HG02571 (cell line): ENCODE measurements around the gene BSND.

Source experiments
- ATAC-seq: cut with Tn5 transposase; IDR thresholded peaks from one replicate; pipeline ENCODE4 v1.9.1; 2021; ENCODE audit warnings: mild to moderate bottlenecking, moderate library complexity; ENCODE audit not compliant: unreplicated experiment

BSND gene

DNA sequence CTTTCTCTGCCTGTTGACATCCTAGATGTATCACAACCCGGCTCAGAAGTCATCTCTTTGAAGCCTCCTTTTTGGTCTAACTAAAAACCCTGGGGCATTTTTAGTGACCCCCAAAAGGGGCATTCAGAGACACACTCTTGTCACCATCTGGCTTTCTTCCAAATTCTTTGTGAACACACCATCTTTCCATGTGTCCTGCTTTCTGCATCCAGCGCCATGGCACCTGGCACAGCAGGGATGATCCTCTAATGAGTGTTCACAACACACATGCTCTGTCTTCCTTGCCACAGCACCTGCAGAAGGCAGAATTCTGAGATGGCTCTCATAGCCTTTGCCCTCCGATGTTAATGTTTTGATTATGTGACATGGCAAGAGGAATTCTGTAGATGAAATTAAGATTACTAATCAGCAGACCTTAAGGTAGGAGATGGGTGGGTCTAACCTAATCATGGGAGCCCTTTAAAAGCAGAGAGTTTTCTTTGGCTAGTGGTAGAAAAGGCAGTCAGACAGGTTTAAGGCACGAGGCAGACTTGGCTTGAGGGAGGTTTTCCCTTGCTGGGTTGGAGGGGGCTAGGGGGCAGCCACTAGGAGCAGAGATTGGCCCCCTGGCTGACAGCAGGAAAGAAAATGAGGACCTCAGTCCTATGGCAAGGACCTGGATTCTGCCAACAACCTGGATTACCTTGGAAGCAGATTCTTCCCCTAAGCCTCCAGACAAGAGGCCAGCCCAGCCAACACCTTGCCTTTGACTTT lies 23.2 kb upstream of the BSND start:
- no peak for ATAC-seq

- no peak for ATAC-seq
These were observed 22.0 kb upstream of the BSND start for GRCh38 chr1:54976747-54977146.

DNA sequence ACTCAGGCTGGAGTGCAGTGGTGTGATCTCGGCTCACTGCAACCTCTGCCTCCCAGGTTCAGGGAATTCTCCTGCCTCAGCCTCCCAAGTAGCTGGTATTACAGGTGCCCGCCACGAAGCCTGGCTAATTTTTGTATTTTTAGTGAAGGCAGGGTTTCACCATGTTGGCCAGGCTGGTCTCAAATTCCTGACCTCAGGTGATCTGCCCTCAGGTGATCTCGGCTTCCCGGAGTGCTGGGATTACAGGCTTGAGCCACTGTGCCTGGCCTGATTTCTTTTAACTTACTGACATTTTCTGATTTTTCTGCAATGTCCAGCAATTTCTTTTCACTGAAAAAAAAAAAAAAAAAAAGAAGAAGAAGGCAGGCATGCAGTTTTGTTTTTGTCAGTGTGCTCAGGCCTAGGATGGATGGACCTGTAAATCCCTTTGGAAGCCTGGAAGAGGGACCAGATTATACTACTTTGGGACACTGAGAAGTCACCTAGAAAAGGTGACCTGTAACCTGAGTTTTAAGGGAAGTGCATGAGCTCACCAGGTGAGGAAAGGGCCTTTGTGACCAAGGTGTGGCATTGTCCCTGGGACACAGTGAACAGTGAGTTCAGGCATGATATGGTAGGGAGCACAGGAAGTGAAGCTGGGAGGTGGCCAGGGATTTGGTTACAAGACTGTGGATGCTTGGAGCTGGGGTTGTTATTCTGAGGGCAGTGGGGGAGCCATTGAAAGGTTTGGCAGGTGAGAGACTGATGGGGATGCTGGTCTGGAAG lies 21.0 kb upstream of the BSND start:
- no peak for ATAC-seq

GRCh38 chr1:54978528-54979326 lies 20.0 kb upstream of the BSND start:
- ATAC-seq: no peak

DNA sequence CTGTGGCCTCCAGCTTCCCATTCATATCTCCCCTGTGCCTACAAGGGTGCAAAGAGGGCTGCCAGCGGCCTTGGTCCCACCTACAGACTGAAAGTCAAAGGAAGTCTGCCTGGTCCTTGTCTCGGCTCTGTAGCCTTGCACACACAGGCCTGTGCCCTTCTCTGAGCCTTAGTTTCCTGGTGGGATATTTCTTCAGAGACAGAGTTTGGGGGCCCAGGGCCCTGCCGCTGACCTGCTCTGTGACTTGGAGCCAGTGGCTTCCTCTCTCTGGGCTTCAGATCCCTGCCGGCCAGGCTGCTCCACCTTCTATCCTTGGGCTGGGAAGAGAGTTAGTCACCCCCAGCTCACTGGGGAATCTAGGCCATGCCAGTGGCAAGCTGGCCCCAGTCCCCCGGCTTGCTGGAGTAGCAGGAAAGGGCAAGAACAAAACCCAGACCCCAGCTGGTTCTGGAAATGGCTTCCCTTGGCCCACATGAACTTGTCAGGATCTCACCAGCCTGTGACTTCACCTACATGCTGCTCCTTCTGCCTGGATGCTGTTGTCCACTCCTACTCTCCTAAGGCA lies 19.3 kb upstream of the BSND start:
- no peak for ATAC-seq

DNA sequence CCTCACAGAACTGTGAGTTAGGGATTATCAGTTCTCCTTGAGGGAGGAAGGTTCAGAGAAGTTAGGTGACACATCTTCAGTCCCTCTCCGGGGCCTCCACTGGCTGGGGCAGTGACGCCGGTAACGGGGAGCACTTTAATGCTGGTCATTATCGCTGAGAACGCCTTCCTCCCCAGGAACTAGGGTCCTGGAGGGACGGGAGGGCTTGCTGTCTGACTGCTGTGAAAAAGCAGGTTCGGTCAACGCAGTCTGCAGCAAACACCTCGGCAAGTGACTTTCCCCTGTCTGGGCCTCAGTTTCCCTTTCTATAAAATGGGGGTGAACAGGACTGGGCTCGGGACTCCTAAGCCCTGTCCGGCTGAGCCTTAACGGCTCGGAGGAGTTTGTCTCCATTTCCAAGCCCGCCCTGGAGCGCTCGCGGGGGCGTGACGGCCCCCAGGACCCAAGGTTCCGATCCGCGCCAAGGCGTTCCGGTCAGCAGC lies 18.6 kb upstream of the BSND start:
- no peak for ATAC-seq

GRCh38 chr1:54980528-54981241 lies 18.0 kb upstream of the BSND start, which contains the start of gene TMEM61:
TMEM61 (plus strand) TSS chr1:54980628; CDS start chr1:54981066, 438 bp downstream.
- ATAC-seq: no peak

DNA sequence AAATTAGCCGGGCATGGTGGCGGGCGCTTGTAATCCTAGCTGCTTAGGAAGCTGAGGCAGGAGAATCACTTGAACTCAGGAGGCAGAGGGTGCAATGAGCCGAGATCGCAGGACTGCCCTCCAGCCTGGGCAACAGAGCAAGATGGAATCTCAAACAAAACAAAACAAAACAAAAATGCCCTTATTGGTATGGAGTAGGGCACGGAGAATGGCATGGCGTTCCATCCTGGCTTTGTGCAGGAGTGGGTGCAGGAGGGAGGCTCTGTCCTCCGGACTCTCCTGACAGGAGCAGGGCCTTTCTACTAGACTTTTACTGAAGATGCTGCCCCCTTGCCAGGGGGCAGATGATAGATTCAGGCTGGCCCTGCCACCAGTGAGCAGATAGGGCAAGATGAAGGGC lies 17.3 kb upstream of the BSND start:
- no peak for ATAC-seq

DNA sequence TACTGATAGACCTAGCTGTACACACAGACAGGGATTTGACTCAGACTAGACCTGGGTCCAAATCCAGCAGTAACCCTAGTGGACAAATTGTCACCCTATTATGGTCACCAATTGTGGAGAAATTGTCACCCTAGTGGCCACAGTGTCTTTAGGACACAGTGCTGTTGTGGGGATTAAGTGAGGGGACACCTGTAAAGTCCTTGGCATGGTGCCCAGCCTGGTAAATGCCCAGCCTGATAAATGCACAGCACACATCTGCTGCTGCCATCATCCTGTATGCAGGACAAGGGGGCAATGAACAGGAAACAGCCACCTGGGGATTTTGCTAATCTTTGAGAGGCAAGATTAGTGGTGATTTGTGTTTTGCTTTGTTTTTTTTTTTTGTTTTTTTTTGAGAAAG lies 16.0 kb upstream of the BSND start:
- ATAC-seq: no peak

GRCh38 chr1:54984131-54984842 lies 14.4 kb upstream of the BSND start:
- no peak for ATAC-seq

DNA sequence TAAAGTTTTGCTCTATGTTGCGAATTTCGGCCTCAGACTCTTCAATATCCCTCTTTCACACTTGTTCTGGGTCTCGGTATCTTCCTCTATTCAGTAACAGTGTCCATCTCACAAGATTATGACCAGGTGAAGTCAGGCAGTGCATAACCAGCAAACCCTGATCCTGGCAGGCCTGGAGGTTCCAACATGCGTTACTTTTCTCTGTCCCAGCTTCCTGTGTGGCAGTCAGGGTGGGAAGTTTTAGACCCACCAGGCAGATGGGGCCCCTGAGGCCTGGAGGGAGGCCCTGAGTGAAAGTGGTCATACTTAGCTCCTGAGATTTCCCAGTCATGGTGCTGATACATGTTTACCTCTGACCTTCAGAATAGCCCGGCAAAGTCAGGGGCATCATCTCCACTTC lies 13.2 kb upstream of the BSND start:
- no peak for ATAC-seq

DNA sequence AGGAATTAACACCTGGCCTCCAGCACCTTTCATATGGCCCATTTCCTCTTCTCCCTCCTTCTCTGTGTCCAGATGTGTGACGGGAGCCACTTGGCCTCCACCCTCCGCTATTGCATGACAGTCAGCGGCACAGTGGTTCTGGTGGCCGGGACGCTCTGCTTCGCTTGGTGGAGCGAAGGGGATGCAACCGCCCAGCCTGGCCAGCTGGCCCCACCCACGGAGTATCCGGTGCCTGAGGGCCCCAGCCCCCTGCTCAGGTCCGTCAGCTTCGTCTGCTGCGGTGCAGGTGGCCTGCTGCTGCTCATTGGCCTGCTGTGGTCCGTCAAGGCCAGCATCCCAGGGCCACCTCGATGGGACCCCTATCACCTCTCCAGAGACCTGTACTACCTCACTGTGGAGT lies 12.7 kb upstream of the BSND start:
- ATAC-seq: no peak

GRCh38 chr1:54986533-54986932 lies 12.2 kb upstream of the BSND start:
- ATAC-seq: no peak

- no peak for ATAC-seq
These were observed 11.3 kb upstream of the BSND start for GRCh38 chr1:54987427-54987826.

DNA sequence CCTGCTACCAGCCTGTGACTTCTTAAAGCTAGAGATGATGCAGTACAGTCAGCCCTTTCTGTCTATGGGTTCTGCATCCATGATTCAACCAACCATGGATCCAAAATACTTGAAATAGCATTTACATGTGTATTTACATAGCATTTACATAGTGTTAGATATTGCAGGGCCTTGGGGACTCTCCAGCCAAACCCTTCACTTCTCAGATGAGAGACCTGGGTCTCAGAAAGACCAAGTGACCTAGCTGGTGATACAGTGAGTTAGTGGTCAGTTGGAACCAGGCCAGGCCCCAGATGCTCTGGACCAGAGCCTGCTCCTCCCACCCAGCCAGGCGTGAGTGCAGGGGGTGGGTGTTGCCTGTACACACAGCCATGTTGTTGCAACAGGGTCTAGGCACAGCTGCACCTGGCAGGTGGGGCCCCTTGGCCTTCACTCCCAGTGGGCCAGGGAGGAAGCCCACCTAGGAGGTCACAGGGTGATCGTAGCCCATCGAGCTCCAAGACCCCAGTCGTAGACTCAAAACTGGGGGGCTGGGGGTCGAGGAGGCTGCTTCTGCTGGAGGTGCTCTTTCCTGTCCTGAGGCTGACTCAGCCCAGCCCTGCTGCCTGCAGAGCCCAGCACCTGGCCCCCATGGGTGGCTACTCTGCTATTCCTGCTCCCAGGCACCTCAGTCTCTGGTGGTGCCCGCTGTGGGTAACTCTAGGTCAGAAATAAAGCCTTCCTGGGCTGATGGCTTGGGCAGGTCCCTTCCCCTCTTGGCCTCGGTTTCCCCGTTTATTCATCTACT lies 10.6 kb upstream of the BSND start:
- no peak for ATAC-seq

GRCh38 chr1:54988975-54989374 lies 9.8 kb upstream of the BSND start:
- ATAC-seq: no peak

DNA sequence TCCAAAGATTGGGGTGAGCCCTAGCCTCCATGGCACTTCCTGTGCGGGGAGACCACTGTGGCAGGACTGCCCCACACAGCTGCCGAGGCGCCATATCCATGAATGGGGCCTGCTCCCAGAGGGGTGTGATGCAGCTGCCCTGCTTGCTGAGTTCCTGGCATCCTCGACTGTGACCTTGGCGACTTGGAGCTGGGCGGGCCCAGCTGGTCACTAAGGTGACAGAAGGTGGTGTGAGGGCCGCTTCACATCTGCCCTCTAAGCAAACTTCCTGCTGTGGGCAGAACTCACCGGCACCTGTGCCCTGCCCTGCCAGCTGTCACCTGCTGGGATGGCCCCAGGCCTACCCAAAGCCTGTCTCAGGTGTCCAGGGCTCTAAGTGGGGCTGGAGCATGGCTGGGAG lies 9.3 kb upstream of the BSND start:
- no peak for ATAC-seq

- ATAC-seq: no peak
These were observed 8.5 kb upstream of the BSND start for GRCh38 chr1:54989968-54990810.
